BE2C (cell line): Measurements from ENCODE around the gene EAPP.
"Not testable (repeated sequence)": the region's sequence is repeated elsewhere in the genome, so short reads cannot be mapped to it uniquely, and the experiment has no call there.

Experiments used
- DNase-seq: peaks from one replicate; pipeline ENCODE4 v3.0.0-alpha.2; 2020
- H3K27me3 ChIP-seq: fragments of 250-450 bp; sonication (Bioruptor Pico); 2 replicates; pipeline ENCODE4 v1.5.1; 2020; ENCODE audit warnings: mild to moderate bottlenecking
- H3K36me3 ChIP-seq: fragments of 250-450 bp; sonication (Bioruptor Pico); 2 replicates; pipeline ENCODE4 v1.5.1; 2020; ENCODE audit warnings: mild to moderate bottlenecking
- H3K4me1 ChIP-seq: fragments of 250-450 bp; sonication (Bioruptor Pico); 2 replicates; pipeline ENCODE4 v1.5.1; 2020
- H3K4me3 ChIP-seq: 2 replicates; pipeline ENCODE4 v1.5.1; 2011; ENCODE audit warnings: low read depth, low read length
- H3K9me3 ChIP-seq: fragments of 250-450 bp; sonication (Bioruptor Pico); 2 replicates; pipeline ENCODE4 v1.5.1; 2020
- CTCF ChIP-seq: IDR thresholded peaks from 2 replicates; pipeline ENCODE4 v1.5.1; 2012; ENCODE audit warnings: mild to moderate bottlenecking, low read depth, low read length

EAPP gene

GRCh38 chr14:34507459-34507858 is 32.0 kb downstream of the EAPP start:
- Histone ChIP-seq H3K9me3 (no peaks in the 10 kb centered on the region), H3K4me1 (no peaks in the 10 kb centered on the region), H3K27me3 (no peaks in the 10 kb centered on the region), H3K36me3 (no peaks in the 10 kb centered on the region), H3K4me3 (no peak overlapping the region)
- no peak for DNase-seq
- no peak for TF ChIP-seq CTCF

GRCh38 chr14:34505124-34505491 is 34.4 kb downstream of the EAPP start:
- DNase-seq, H3K4me1 ChIP-seq, H3K9me3 ChIP-seq, H3K4me3 ChIP-seq, H3K36me3 ChIP-seq, H3K27me3 ChIP-seq: not testable (repeated sequence)

GRCh38 chr14:34504027-34504426 is 35.5 kb downstream of the EAPP start:
- H3K9me3 ChIP-seq, H3K4me3 ChIP-seq, H3K36me3 ChIP-seq, DNase-seq, H3K4me1 ChIP-seq, H3K27me3 ChIP-seq: not testable (repeated sequence)

- DNase-seq: no peak
- H3K4me3 ChIP-seq: no peak overlapping the region
- no peak for TF ChIP-seq CTCF
- no peaks in the 10 kb centered on the region for H3K36me3 ChIP-seq
- H3K27me3 ChIP-seq: no peaks in the 10 kb centered on the region
- no peaks in the 10 kb centered on the region for H3K4me1 ChIP-seq
- no peaks in the 10 kb centered on the region for H3K9me3 ChIP-seq
Observed at GRCh38 chr14:34502545-34503225, 36.8 kb downstream of the EAPP start.

GRCh38 chr14:34502001-34502400 is 37.5 kb downstream of the EAPP start:
- Histone ChIP-seq H3K36me3 (no peaks in the 10 kb centered on the region), H3K4me1 (no peaks in the 10 kb centered on the region), H3K4me3 (no peak overlapping the region), H3K9me3 (no peaks in the 10 kb centered on the region), H3K27me3 (no peaks in the 10 kb centered on the region)
- TF ChIP-seq CTCF: no peak
- no peak for DNase-seq

- Histone ChIP-seq H3K9me3 (no peaks in the 10 kb centered on the region), H3K4me3 (no peak overlapping the region), H3K4me1 (no peaks in the 10 kb centered on the region), H3K36me3 (no peaks in the 10 kb centered on the region), H3K27me3 (no peaks in the 10 kb centered on the region)
- TF ChIP-seq CTCF: no peak
- DNase-seq: no peak
Observed at GRCh38 chr14:34501004-34501580, 38.4 kb downstream of the EAPP start.

GRCh38 chr14:34498684-34499412 is 40.7 kb downstream of the EAPP start:
- H3K27me3 ChIP-seq: no peaks in the 10 kb centered on the region
- no peaks in the 10 kb centered on the region for H3K9me3 ChIP-seq
- no peaks in the 10 kb centered on the region for H3K4me1 ChIP-seq
- H3K36me3 ChIP-seq: no peaks in the 10 kb centered on the region
- peak; percentile 24 for DNase-seq
- no peak overlapping the region for H3K4me3 ChIP-seq
- TF ChIP-seq CTCF: peak; percentile 85
